ENCODE results near the gene ARHGEF4. TPM values are rescaled to one million over a fixed set of nuclear protein-coding genes. Genes with fewer than 3 reads are reported as not detected.

The ARHGEF4 gene
- total and polyA plus RNA-seq, 11 donors = 0.30 to 5.5 (median 3.8) TPM

DNA sequence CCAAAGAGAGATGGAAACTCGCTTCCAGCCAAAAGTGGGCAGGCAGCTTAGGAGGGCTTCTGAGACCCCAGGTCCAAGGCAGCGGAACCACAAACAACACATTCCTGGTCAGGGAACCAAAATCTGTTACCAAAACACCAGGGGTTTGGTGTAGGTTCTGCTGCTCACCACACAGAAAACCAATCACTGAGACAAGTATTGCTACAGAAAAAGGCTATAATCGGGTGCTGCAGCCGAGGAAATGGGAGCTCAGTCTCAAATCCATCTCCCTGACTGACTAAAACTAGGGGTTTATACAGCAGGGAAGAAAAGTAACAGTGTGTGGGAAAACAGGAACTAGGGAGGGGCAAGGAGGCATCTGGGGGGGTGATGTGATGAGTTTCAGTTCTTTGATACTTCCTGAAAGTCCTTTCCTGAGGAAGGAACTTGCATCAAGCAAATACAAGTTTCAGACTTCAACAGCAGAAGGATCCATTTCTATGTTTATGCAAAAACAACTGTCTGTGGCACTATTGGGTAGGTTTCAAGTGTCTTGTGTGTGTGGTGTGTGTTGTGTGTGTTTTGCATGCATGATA, 148.6 kb downstream of the ARHGEF4 start:
- 75 to 79% (median 77%) methylated on average over 4 of the region's 4 CpGs for WGBS, 4 donors
- peaks cover 0 to 3% (median 0%) of the 10 kb centered on the region in 9 donors for H3K27me3 ChIP-seq
- peaks cover 0 to 17% (median 0%) of the 10 kb centered on the region in 12 donors for H3K4me1 ChIP-seq
- ATAC-seq = peak in 1 of 4 donors; percentile 41
- intact Hi-C loops (cut with DNase I) = no loop called here
- no peaks in the 10 kb centered on the region for H3K9me3 ChIP-seq
- no peak overlapping the region for H3K4me3 ChIP-seq
- no peak overlapping the region for H3K27ac ChIP-seq
- no peak for DNase-seq
- H3K36me3 ChIP-seq = no peaks in the 10 kb centered on the region
- TF ChIP-seq, protein P1, sequence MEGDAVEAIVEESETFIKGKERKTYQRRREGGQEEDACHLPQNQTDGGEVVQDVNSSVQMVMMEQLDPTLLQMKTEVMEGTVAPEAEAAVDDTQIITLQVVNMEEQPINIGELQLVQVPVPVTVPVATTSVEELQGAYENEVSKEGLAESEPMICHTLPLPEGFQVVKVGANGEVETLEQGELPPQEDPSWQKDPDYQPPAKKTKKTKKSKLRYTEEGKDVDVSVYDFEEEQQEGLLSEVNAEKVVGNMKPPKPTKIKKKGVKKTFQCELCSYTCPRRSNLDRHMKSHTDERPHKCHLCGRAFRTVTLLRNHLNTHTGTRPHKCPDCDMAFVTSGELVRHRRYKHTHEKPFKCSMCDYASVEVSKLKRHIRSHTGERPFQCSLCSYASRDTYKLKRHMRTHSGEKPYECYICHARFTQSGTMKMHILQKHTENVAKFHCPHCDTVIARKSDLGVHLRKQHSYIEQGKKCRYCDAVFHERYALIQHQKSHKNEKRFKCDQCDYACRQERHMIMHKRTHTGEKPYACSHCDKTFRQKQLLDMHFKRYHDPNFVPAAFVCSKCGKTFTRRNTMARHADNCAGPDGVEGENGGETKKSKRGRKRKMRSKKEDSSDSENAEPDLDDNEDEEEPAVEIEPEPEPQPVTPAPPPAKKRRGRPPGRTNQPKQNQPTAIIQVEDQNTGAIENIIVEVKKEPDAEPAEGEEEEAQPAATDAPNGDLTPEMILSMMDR (IDR thresholded peaks at IDR 0.05) = no peak
- TF ChIP-seq POLR2A (IDR thresholded peaks at IDR 0.05) = no peak

DNA sequence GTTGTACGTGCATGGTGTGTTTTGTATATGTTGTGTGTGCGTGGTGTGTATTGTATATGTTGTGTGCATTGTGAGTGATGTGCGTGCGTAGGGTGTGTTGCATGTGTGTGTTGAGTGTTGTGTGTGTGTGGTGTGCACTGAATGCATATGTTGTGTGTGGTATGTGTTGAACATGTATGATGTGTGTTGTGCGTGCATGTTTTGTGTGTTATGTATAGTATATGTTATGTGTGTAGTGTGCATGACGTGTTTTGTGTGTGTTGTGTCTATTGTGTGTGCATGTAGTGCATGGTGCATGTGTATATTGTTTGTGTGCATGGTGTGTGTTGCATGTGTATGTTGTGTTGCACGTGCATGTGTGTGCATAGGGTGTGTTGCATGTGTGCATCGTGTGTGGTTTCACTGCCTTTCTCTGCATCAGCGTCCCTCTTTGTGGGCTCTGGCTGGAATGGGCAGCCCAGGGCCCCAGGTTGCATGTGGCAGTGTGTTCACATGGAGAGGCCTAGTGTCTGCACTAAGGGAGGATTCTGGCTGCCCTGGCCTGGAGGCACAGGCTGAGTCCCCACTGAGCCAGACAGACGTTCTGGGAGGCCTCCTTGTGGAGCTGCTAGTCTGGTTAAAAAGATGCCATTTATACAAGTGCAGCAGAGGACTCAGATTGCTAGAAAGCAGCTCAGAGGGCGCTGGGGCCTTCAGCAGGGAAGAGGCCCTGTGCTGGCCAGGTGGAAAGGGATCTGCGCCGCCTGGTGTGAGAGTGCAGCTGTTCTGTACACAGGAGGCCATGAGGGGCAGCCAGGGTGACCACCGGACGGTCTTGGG, 149.3 kb downstream of the ARHGEF4 start:
- Histone ChIP-seq H3K27ac (no peak overlapping the region), H3K4me3 (no peak overlapping the region), H3K36me3 (no peaks in the 10 kb centered on the region), H3K9me3 (no peaks in the 10 kb centered on the region), H3K4me1 (peaks cover 0 to 17% (median 0%) of the 10 kb centered on the region in 12 donors), H3K27me3 (peaks cover 0 to 5% (median 0%) of the 10 kb centered on the region in 9 donors)
- TF ChIP-seq POLR2A (IDR thresholded peaks at IDR 0.05) = no peak
- TF ChIP-seq, protein P1 (IDR thresholded peaks at IDR 0.05) = no peak
- WGBS, 4 donors = 89 to 91% (median 90%) methylated on average over 15 of the region's 15 CpGs
- DNase-seq (no peak), ATAC-seq (no peak)
- intact Hi-C loops (cut with DNase I) = no loop called here

DNA sequence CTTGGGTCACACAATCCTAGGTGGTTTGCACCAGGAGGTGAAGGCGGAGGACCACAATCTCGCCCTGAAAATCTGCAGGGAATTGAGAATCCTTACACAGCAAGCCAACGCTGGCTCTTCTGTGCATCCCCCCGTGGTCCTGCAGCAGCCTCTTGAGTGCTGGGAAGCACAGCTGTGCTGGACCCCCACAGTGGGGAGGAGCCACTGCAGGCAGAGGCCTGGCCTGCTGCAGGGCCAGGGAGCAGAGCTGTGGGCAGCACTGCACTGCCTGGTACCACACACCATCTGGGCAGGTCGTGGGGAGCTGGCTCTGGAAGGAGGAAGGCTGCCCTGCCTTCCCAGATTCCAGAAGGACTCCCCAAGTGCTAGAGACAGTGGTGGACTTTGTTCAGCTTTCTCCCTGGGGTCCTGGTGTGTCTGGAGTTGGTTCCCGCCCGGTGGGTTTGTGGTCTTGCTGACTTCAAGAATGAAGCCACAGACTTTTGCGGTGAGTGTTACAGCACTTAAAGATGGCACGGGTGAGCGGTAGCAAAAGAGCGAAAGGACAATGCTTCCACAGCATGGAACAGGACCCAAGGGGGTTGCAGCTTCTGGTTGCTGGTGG, 150.3 kb downstream of the ARHGEF4 start:
- no peak for TF ChIP-seq POLR2A (IDR thresholded peaks at IDR 0.05)
- TF ChIP-seq, protein P1 (IDR thresholded peaks at IDR 0.05) = no peak
- 81 to 89% (median 85%) methylated on average over 9 to 11 of the region's 11 CpGs for WGBS, 4 donors
- Histone ChIP-seq H3K27ac (no peak overlapping the region), H3K36me3 (no peaks in the 10 kb centered on the region), H3K4me3 (no peak overlapping the region), H3K4me1 (peaks cover 0 to 17% (median 0%) of the 10 kb centered on the region in 12 donors), H3K9me3 (no peaks in the 10 kb centered on the region), H3K27me3 (peaks cover 0 to 5% (median 0%) of the 10 kb centered on the region in 9 donors)
- DNase-seq (no peak), ATAC-seq (no peak)
- intact Hi-C loops (cut with DNase I) = no loop called here

Data from heart left ventricle (tissue), 16 donors.